ENCODE data around the gene SPEM3. TPM values are rescaled to one million over a fixed set of nuclear protein-coding genes. Genes with fewer than 3 reads are reported as not detected.

The SPEM3 gene
- total RNA-seq, 1 donor: not detected

DNA sequence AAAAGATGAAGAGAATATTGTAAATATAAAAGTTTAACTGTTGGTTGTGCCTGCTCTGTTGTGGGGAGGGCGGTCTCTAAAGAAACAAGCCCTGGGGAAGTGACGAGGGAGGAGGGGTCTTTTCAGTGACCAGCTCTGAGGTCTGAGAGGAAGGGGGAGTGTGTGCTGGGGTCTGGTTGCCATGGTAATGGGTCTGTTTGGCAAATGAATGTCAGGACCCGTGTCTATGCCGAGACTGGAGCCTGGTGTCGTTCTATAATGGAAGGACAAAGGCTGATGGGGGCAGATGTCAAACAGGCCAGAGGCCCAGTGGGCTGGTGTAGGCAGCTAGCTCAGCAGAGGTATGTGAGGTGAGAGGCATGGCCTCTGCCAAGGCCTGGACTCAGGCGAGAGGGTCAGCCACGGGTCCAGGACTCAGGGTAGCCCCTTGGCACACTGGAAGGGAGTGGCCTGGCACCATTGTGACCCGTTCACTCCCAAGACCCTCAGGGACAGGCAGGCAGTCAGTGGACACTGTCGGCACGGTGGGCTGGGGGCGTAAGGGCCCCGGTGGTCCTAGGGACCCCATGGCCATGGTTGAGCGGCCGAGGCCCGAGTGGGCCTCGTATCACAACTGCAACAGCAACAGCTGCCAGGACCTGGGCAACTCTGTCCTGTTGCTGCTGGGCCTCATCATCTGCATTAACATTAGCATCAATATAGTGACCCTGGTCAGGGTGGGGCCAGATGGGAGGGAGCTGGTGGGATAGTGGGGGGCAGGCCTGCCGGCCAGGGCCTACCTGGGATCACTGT lies 8.6 kb upstream of the SPEM3 start, which contains the start of gene SPEM1:
Gene SPEM1 (plus strand): TSS at position 506 of the 792 bp plus-strand sequence. CDS start 61 bp downstream, at position 567.
- H3K4me3 ChIP-seq (ENCODE audit: low read depth, low read length): no peak within 1 kb of the TSS
- no peak for DNase-seq (ENCODE audit: low read depth)
- TF ChIP-seq, protein P1, sequence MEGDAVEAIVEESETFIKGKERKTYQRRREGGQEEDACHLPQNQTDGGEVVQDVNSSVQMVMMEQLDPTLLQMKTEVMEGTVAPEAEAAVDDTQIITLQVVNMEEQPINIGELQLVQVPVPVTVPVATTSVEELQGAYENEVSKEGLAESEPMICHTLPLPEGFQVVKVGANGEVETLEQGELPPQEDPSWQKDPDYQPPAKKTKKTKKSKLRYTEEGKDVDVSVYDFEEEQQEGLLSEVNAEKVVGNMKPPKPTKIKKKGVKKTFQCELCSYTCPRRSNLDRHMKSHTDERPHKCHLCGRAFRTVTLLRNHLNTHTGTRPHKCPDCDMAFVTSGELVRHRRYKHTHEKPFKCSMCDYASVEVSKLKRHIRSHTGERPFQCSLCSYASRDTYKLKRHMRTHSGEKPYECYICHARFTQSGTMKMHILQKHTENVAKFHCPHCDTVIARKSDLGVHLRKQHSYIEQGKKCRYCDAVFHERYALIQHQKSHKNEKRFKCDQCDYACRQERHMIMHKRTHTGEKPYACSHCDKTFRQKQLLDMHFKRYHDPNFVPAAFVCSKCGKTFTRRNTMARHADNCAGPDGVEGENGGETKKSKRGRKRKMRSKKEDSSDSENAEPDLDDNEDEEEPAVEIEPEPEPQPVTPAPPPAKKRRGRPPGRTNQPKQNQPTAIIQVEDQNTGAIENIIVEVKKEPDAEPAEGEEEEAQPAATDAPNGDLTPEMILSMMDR (IDR thresholded peaks at IDR 0.05; ENCODE audit: insufficient read depth, low read depth, low read length): no peak

DNA sequence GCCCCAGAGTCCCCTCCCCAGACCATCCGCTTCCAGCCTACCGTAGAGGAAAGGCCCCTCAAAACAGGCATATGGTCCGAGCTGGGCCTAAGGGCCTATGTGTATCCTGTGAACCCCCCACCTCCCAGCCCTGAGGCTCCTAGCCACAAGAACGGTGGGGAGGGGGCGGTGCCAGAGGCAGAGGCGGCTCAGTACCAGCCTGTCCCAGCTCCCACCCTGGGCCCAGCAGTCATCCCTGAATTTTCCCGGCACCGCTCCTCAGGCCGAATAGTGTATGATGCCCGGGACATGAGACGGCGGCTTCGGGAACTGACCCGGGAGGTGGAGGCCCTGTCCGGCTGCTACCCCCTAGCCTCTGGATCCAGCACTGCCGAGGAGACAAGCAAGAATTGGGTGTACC lies 7.5 kb upstream of the SPEM3 start:
- DNase-seq (ENCODE audit: low read depth): no peak
- no peak overlapping the region for H3K4me3 ChIP-seq (ENCODE audit: low read depth, low read length)
- TF ChIP-seq, protein P1 (IDR thresholded peaks at IDR 0.05; ENCODE audit: insufficient read depth, low read depth, low read length): no peak

DNA sequence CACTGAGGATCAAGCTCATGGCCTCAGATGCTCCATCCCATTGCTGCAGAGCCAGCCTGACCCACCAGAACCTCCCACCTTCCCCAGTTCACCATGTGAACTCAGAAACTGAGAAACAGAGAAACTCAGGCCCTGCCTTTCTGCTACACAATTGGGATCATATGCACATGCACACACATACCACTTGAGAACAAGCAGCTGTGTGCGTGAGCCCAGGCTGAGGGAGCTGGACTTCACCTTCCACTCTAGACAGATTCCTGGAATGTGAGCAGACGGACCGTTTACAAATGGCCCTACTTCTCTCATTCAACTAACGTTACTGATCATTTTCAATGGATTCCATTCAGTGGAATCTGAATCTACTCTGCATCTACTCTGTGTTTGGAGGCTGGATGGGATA lies 5.0 kb upstream of the SPEM3 start:
- DNase-seq (ENCODE audit: low read depth): no peak
- no peak overlapping the region for H3K4me3 ChIP-seq (ENCODE audit: low read depth, low read length)
- TF ChIP-seq, protein P1 (IDR thresholded peaks at IDR 0.05; ENCODE audit: insufficient read depth, low read depth, low read length): no peak

DNA sequence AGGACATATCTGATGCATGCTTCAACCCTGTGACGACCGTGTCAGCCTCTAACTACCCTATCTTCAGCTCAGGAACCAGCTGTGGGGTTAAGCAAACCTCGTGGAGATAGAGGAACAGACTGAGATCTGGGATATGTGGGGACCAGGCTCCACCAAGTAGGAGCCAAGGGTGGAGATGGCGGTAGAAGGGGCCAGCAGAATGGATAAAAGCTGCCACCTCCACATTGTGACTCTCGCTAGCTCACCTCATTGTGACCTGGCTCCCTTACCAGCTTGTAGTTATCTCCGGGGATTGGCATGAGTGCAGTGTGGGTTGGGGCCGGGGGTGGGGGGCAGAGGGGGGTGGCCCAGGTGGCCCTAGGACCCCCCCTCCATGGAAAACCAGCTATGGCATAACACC lies 3.3 kb upstream of the SPEM3 start, which contains the start of gene SPEM2:
Gene SPEM2 (plus strand): TSS at position 301 of the 400 bp plus-strand sequence. CDS start 73 bp downstream, at position 374.
- TF ChIP-seq, protein P1 (IDR thresholded peaks at IDR 0.05; ENCODE audit: insufficient read depth, low read depth, low read length): no peak
- no peak within 1 kb of the TSS for H3K4me3 ChIP-seq (ENCODE audit: low read depth, low read length)
- DNase-seq (ENCODE audit: low read depth): no peak

DNA sequence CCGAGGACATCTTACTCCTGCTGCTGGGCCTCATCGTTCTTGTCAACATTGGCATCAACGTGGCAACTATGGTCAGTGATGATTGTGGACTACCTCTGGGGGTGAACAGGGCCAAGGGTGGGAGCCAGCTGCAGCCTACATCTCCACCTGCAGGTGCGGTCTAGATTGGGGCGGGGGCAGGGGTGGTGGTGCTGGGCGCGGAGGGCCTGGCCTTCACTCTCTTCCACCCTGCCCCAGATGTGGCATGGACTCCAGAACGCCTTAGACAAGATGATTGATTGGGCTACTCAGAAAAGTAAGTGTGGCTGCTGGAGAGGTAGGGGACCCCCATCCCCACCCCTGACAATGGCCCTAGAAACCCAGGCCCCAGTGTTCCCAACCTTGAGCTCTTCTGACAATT lies 2.9 kb upstream of the SPEM3 start:
- no peak overlapping the region for H3K4me3 ChIP-seq (ENCODE audit: low read depth, low read length)
- DNase-seq (ENCODE audit: low read depth): no peak
- TF ChIP-seq, protein P1 (IDR thresholded peaks at IDR 0.05; ENCODE audit: insufficient read depth, low read depth, low read length): no peak

DNA sequence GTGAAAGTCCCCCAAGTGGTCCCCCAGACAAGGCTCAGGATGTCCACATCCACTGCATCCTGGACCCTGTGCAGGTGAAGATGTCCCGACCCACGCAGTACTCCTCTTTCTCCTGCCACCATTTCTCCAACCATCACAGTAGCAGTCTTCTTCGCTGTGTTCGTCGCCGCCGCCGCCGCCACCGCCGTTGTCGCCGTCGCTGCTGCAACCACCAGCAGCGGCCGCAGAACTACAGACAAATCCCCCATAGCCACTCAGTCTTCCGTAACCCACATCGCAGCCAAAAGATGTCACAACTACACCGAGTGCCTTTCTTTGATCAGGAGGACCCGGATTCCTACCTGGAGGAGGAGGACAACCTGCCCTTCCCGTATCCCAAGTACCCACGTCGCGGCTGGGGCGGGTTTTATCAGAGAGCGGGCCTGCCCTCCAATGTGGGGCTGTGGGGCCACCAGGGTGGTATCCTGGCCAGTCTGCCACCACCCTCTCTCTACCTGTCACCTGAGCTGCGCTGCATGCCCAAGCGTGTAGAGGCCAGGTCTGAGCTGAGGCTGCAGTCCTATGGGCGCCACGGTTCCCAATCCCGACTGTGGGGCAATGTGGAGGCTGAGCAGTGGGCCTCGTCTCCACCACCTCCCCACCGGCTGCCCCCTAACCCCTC lies 2.3 kb upstream of the SPEM3 start:
- H3K4me3 ChIP-seq (ENCODE audit: low read depth, low read length): no peak overlapping the region
- TF ChIP-seq, protein P1 (IDR thresholded peaks at IDR 0.05; ENCODE audit: insufficient read depth, low read depth, low read length): no peak
- DNase-seq (ENCODE audit: low read depth): no peak

Data from fibroblast of villous mesenchyme (primary cell).